ENCODE data around the gene CACNA1H. TPM values are rescaled to one million over a fixed set of nuclear protein-coding genes. Genes with fewer than 3 reads are reported as not detected.

CACNA1H gene
- polyA plus RNA-seq, 5 donors = 3.1 to 9.3 (median 4.7) TPM

- no peak for DNase-seq
These were observed 58.8 kb downstream of the CACNA1H start for GRCh38 chr16:1211451-1212268.

DNA sequence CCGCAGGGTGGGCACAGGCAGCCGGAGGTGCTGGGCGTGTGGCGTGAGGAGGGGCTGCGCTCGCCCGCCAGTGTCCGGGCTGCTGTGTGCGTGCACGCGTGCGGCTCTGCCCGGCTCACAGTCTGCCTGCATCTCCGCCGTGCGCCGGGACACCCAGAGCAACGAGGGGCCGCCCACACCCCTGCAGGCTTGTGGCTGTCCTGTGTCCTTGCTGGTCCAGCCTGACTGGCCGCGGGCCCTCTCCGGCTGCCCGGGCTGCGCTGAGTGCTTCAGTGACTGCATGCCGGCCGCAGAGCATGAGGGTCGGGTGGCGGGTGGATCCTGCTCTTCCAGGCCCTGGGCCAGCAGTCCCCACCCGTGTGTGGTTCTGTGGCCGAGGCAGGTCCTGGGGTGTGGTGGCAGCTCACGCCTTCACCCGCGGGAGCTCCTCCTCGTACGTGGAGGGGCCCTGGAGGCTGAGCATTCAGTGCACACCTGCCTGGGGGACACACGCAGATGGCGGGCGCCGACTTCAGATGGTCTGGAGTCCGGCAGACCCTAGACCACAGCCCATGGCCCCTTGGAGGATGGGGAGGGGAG is 59.8 kb downstream of the CACNA1H start:
- DNase-seq = no peak

GRCh38 chr16:1213231-1213630 is 60.3 kb downstream of the CACNA1H start:
- DNase-seq = no peak

- no peak for DNase-seq
These were observed 61.0 kb downstream of the CACNA1H start for GRCh38 chr16:1213796-1214372.

- no peak for DNase-seq
These were observed 61.8 kb downstream of the CACNA1H start for GRCh38 chr16:1214719-1215118.

DNA sequence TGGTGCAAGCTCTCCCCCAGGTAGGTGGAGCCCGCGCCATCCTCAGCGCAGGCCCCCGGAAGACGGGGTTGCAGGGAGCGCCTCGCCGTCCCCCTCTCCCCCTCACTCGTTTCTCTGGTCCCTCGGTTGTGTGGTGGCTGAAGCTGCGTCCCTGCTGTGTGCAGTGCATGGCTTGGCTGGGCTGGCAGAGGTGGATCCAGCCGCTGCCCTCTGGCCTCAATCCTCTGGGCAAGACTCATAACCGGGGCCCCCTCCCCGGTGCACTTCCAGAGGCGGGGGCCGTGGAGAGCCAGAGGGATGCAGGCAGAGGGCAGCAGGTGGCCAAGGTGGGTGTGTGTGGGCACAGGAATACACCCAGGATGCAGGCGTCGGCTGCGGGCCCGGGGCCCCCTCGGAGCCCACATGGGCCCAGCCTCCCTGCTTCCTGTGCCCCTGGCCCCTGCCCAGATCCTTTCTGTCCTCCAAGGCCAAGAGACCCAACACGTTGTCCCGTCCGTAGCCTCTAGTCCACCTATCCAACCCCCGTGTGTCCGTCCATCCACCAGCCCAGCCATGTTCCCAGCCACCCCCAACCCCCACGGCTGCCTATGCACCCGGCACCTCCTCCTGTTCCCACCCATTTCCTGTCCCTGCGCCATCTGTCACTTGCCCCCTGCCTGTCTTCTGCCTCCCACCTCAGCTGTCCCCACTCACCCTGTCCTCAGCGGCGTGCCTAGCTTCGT is 62.8 kb downstream of the CACNA1H start:
- no peak for DNase-seq

DNA sequence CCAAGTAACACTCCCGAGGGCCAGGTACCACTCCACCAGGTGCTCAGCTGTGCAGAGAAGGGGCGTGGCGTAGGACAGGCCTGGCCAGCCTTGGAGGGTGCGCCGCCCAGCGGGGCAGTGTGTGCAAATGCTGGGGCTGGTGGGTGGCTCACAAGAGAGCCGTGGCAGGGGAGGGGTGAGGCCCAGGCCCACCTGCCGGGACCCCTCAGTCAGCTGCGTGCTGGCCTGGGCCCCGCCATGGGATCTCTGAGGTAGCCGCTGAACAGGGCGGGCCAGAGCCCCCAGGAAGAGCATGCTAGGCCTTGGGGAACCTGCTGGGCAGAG is 63.4 kb downstream of the CACNA1H start:
- no peak for DNase-seq

GRCh38 chr16:1216681-1217400 is 63.9 kb downstream of the CACNA1H start:
- DNase-seq = no peak

DNA sequence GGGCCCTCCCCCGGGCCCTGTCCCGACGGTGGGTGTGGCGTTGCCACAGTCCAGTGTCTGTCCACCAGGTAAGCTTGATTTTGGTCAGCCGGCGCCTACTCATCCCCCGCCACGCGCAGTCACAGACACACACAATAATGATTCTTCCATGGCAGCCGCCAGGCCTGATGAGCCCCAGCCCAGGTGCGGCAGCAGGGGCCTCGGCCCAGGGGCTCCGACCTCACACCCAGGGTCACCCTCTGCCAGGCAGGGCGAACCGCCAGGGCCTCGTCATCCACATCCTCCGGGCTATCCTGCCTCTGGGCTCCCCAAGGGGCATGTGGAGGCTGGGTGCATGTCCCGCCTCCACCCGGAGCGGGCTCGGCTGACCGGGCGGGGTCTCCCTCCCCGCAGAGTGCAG is 64.6 kb downstream of the CACNA1H start:
- no peak for DNase-seq

DNA sequence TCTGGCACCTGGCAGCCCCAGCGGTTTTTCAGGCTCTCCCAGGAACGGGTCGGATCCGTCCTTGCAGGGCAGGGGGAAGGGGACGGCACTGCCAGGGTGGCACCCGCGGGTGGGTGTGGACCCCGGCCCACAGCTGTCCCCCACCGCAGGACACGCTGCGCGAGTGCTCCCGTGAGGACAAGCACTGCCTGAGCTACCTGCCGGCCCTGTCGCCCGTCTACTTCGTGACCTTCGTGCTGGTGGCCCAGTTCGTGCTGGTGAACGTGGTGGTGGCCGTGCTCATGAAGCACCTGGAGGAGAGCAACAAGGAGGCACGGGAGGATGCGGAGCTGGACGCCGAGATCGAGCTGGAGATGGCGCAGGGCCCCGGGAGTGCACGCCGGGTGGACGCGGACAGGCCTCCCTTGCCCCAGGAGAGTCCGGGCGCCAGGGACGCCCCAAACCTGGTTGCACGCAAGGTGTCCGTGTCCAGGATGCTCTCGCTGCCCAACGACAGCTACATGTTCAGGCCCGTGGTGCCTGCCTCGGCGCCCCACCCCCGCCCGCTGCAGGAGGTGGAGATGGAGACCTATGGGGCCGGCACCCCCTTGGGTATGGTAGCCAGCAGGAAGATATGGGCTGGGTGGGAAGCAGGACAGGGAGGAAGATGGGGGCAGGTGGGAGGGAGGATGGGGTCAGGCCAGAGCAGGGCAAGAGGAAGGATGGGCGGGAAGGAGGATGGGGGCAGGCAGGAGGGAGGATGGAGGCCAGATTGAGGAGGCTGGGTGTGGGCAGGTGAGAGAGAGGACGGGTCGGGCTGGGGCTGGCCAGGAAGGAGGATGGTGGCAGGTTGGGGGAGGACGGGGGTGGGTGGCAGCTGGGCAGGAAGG is 65.4 kb downstream of the CACNA1H start:
- DNase-seq = no peak

DNA sequence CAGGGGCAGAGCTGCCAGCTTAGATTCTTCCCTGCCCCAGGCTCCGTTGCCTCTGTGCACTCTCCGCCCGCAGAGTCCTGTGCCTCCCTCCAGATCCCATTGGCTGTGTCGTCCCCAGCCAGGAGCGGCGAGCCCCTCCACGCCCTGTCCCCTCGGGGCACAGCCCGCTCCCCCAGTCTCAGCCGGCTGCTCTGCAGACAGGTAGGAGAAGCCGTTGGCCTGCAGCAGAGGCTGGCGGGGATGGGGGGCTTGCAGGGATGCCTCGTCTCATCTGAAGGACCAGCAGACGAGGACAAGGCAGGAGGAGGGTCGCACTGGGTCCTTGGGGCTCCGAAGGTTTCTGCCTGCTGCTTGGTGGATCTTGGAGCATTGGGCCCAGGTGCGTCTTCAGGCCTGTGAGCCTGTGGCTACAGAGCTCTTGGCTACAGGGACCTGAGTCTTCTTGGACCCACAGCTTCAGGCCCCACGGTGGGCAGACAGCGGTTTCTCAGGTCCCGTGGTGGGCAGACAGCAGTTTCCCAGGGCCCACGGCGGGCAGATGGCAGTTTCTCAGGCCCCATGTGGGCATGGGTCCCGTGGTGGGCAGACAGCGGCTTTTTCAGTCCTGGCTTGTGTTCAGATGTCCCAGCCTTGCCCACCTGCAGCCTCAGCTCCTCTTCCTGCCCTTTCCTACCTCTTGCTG is 66.2 kb downstream of the CACNA1H start:
- DNase-seq = no peak

GRCh38 chr16:1220098-1220728 is 67.3 kb downstream of the CACNA1H start:
- no peak for DNase-seq

DNA sequence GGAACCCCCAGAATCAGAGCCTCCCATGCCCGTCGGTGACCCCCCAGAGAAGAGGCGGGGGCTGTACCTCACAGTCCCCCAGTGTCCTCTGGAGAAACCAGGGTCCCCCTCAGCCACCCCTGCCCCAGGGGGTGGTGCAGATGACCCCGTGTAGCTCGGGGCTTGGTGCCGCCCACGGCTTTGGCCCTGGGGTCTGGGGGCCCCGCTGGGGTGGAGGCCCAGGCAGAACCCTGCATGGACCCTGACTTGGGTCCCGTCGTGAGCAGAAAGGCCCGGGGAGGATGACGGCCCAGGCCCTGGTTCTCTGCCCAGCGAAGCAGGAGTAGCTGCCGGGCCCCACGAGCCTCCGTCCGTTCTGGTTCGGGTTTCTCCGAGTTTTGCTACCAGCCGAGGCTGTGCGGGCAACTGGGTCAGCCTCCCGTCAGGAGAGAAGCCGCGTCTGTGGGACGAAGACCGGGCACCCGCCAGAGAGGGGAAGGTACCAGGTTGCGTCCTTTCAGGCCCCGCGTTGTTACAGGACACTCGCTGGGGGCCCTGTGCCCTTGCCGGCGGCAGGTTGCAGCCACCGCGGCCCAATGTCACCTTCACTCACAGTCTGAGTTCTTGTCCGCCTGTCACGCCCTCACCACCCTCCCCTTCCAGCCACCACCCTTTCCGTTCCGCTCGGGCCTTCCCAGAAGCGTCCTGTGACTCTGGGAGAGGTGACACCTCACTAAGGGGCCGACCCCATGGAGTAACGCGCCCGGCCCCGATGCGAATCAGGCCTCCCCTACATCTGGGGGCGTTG is 68.1 kb downstream of the CACNA1H start:
- no peak for DNase-seq

DNA sequence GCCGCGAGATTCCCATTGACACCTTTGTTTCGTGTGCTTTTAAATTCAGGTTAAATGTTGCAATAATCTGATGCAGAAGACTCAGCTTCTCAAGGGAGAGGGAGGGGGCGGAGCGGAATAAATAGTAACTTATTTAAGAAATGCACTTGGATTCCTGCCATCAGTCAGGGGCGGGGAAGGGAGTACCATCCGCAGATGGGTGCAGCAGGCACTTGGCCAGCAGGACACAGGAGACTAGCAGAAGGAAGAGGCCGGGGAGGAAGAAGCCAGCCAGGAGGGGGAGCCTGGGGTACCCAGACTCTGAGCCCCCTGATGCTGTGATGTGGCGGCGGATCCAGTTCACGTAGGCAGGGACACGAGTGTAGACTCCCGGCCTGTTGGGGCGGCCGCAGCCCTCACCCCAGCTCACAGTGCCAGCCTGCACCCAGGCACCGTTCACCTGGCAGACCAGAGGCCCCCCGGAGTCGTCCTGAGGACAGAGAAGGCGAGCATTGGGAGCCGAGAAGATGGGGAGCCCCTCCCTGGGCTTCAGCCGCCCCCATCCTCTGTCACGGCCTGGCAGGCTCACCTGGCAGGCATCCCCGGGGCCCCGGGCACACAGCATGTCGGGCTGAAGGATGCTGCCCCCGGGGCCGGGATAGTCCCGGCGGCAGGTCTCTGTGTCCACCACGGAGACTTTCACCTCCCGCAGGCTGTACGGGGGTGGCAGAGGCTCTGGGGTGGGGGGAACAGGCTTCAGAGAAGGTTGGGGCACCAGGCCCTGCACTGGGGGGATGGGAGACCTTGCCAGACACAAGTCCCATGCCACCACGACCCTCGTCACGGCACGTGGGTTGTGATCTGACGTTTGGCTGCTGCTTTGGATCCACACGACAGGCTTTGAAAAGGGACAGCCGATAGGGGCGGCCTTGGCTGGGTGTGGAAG is 69.0 kb downstream of the CACNA1H start:
- no peak for DNase-seq

- DNase-seq = no peak
These were observed 69.8 kb downstream of the CACNA1H start for GRCh38 chr16:1222553-1223354.

DNA sequence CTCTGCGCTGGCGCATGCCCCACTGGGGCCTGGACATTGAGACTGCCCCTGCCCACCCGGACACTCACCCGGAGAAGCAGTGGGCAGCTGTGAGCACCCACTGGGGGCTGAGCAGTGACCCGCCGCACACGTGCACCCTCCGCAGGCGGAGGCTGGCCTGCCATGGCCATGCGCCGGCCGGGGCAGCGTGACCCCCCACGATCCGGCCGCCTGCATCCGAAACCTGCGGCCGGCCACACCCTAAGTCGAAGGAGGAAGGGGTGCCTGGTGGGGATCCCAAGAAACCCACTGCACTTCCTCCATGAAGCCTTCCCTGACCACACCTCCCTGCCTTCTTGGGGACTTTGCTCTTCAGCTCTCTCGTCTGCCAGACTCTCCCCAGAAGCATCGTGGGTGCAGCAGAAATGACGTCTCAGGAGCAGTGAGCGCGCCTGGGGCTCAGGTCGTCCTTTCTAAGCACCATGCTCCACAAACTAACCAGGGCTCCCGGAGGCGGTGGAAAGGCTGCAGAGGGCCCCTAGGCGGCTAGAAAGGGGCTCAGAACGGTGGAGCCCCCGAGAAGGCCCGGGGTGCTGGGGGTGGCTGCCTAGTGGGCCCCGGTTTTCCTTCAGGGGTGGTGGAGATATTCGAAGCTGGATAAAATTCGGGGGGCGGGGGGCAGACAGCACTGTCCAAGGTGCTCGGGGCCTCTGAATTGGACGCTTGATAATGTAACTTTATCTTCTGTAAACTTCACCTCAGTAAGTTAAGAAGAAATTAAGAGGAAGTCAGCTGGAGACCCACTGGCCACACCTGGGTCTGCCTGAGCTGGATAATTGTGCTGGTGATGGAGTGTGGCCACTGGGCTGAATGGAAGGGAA is 70.7 kb downstream of the CACNA1H start:
- no peak for DNase-seq

Measured in right lung (tissue), 5 donors.